Measurements from ENCODE around the gene SUDS3.

The SUDS3 gene

DNA sequence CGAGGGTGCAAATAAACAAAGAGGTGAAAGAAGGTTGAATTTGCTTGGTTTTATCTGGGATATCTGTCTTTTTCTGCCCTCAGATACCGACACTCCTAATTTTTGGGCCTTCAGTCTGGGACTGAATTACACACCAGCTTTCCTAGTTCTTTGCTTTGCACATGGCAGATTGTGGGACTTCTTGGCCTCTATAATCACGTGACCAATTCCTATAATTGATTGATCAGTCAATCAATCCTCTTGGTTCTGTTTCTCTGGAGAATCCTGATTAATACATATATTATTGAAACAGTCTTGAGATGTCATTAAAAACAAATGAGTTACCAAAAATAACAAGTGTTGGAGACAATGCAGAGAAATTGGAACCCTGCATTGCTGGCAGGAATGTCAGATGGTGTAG lies 62.7 kb downstream of the SUDS3 start:
- Histone ChIP-seq H3K27ac (ENCODE audit: insufficient read depth, low read depth, low read length, poor library complexity, severe bottlenecking) (no peak overlapping the region), H3K4me1 (ENCODE audit: control insufficient read depth, insufficient read depth, low read length) (no peaks in the 10 kb centered on the region), H3K36me3 (ENCODE audit: control insufficient read depth, insufficient read depth, low read length) (no peaks in the 10 kb centered on the region), H3K9me3 (ENCODE audit: control insufficient read depth, low read length) (no peaks in the 10 kb centered on the region), H3K27me3 (ENCODE audit: control insufficient read depth, insufficient read depth, low read length, poor library complexity, severe bottlenecking) (no peaks in the 10 kb centered on the region), H3K4me3 (ENCODE audit: insufficient read depth, low read depth, low read length) (no peak overlapping the region)
- 93 to 96% methylated on average over 3 of the region's 3 CpGs for WGBS, 2 experiments

DNA sequence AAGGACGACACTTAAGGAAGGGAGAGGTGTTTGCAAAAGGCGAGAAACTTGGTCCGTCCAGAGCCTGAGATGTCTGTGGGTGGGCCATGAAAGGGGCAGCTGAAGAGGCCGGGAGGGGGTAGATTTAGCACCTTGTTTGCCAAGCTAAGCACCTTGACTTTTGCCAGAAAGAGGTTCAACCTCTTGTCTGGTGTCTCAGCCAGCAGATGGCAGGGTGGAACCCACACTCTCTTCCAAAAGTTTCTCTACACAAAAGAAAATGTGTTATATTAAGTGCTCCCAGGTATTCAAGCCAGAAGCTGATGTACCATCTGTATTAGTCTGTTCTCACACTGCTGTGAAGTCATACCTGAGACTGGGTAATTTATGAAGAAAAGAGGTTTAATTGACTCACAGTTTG lies 69.9 kb downstream of the SUDS3 start:
- H3K27me3 ChIP-seq (ENCODE audit: control insufficient read depth, insufficient read depth, low read length, poor library complexity, severe bottlenecking): no peaks in the 10 kb centered on the region
- no peaks in the 10 kb centered on the region for H3K36me3 ChIP-seq (ENCODE audit: control insufficient read depth, insufficient read depth, low read length)
- H3K4me3 ChIP-seq (ENCODE audit: insufficient read depth, low read depth, low read length): no peak overlapping the region
- 85 to 88% methylated on average over 4 of the region's 4 CpGs for WGBS, 2 experiments
- no peak overlapping the region for H3K27ac ChIP-seq (ENCODE audit: insufficient read depth, low read depth, low read length, poor library complexity, severe bottlenecking)
- no peaks in the 10 kb centered on the region for H3K9me3 ChIP-seq (ENCODE audit: control insufficient read depth, low read length)
- H3K4me1 ChIP-seq (ENCODE audit: control insufficient read depth, insufficient read depth, low read length): no peaks in the 10 kb centered on the region

DNA sequence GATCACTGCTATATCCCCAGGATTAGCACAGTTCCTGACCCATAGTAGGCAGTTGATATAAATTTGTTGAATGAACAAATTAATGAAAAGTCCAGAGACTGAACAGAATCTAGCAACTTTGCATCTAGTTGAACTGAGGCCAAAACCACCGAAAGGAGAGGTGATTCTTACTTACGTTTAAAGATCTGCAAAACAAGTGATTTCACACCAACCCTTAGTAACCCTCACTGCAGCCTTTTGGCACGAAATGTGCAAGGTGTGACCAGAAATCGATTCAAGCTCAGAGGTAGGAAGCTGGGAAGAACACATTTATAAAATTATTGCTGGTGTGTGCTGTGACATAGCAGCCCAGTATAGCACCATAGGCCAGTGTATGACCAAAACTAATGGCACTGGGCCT lies 70.8 kb downstream of the SUDS3 start:
- Histone ChIP-seq H3K4me1 (ENCODE audit: control insufficient read depth, insufficient read depth, low read length) (no peaks in the 10 kb centered on the region), H3K27me3 (ENCODE audit: control insufficient read depth, insufficient read depth, low read length, poor library complexity, severe bottlenecking) (no peaks in the 10 kb centered on the region), H3K36me3 (ENCODE audit: control insufficient read depth, insufficient read depth, low read length) (no peaks in the 10 kb centered on the region), H3K9me3 (ENCODE audit: control insufficient read depth, low read length) (no peaks in the 10 kb centered on the region), H3K27ac (ENCODE audit: insufficient read depth, low read depth, low read length, poor library complexity, severe bottlenecking) (no peak overlapping the region), H3K4me3 (ENCODE audit: insufficient read depth, low read depth, low read length) (no peak overlapping the region)
- WGBS, 2 experiments: 83 to 89% methylated on average over 4 of the region's 4 CpGs

DNA sequence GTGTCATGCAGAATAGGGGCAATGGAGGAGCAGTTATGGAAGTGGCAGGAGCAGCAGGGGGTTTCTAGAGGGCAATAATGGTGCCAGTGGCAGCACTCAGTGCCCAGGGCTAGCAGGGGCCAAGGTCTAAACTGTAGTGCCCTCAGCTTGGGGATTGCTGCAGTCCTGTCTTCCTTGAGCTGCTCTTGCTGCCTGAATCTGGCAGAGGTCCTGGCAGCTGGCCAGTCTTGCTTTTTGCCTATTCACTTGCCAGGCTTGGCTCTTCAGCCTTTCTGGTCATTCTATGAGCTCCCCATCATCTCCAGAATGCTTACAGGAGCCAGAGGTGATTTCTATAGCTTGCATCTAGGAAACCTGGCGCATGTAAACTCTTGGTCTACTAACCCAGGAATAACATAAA lies 72.0 kb downstream of the SUDS3 start:
- 88 to 93% methylated on average over 1 of the region's 1 CpG for WGBS, 2 experiments
- no peak overlapping the region for H3K4me3 ChIP-seq (ENCODE audit: insufficient read depth, low read depth, low read length)
- no peaks in the 10 kb centered on the region for H3K4me1 ChIP-seq (ENCODE audit: control insufficient read depth, insufficient read depth, low read length)
- H3K27me3 ChIP-seq (ENCODE audit: control insufficient read depth, insufficient read depth, low read length, poor library complexity, severe bottlenecking): no peaks in the 10 kb centered on the region
- no peaks in the 10 kb centered on the region for H3K36me3 ChIP-seq (ENCODE audit: control insufficient read depth, insufficient read depth, low read length)
- H3K9me3 ChIP-seq (ENCODE audit: control insufficient read depth, low read length): no peaks in the 10 kb centered on the region
- no peak overlapping the region for H3K27ac ChIP-seq (ENCODE audit: insufficient read depth, low read depth, low read length, poor library complexity, severe bottlenecking)

DNA sequence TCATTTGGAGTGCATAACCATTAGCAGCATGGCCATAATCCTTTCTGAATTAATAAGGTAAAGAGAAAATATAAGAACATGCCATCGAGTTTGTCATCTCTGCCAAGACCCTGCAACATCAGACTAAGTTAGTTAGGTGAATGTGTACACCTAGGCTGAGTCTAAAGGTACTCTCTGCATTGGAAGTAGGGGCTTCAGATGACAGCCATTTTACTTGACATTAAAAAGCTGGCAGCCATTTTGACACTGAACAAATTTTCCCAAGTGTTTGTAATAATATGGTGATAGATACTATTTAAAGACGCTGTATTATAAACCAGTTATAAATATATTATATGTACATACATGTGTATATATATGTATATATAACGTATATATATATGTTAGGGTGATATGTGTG lies 79.0 kb downstream of the SUDS3 start:
- no peaks in the 10 kb centered on the region for H3K9me3 ChIP-seq (ENCODE audit: control insufficient read depth, low read length)
- WGBS, 2 experiments: 85 to 90% methylated on average over 1 of the region's 3 CpGs
- no peak overlapping the region for H3K27ac ChIP-seq (ENCODE audit: insufficient read depth, low read depth, low read length, poor library complexity, severe bottlenecking)
- H3K36me3 ChIP-seq (ENCODE audit: control insufficient read depth, insufficient read depth, low read length): no peaks in the 10 kb centered on the region
- no peak overlapping the region for H3K4me3 ChIP-seq (ENCODE audit: insufficient read depth, low read depth, low read length)
- H3K27me3 ChIP-seq (ENCODE audit: control insufficient read depth, insufficient read depth, low read length, poor library complexity, severe bottlenecking): no peaks in the 10 kb centered on the region
- H3K4me1 ChIP-seq (ENCODE audit: control insufficient read depth, insufficient read depth, low read length): no peaks in the 10 kb centered on the region

DNA sequence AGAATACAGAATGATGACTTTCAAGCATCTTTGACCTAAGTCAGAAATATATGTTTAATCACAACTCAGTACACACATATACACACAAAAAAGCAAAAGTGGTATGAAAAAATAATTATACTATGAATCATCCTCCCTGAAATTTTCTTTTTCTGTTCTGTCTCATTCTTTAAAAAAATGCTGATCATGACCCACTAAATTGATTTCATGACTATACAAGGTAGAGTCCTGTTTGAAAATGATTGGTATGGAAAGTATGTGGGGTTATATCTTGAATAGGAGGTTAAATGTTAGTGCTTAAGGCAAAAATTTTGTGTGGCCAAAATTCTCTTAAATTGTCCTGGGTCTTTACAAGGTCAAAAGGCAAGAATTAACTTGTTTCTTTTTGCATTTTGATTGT lies 80.4 kb downstream of the SUDS3 start:
- Histone ChIP-seq H3K9me3 (ENCODE audit: control insufficient read depth, low read length) (no peaks in the 10 kb centered on the region), H3K36me3 (ENCODE audit: control insufficient read depth, insufficient read depth, low read length) (no peaks in the 10 kb centered on the region), H3K27me3 (ENCODE audit: control insufficient read depth, insufficient read depth, low read length, poor library complexity, severe bottlenecking) (no peaks in the 10 kb centered on the region), H3K4me3 (ENCODE audit: insufficient read depth, low read depth, low read length) (no peak overlapping the region), H3K27ac (ENCODE audit: insufficient read depth, low read depth, low read length, poor library complexity, severe bottlenecking) (no peak overlapping the region), H3K4me1 (ENCODE audit: control insufficient read depth, insufficient read depth, low read length) (no peaks in the 10 kb centered on the region)

DNA sequence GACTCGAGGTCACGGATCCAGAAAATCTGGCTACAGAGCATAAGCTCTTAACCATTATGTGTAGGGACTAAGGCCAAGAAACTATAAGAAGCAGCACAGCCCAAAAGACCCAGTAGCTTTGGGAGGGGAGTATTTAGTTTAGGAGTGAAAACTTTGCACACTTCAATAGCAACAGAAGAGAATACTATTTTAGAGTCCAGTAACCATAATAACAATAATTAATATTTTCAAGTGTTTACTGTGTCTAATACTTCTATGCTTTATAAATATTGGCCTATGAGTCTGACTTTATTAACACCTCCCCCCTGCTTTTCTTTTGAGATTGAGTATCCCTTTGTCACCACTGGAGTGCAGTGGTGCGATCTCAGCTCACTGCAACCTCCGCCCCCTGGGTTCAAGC lies 82.8 kb downstream of the SUDS3 start:
- Histone ChIP-seq H3K4me3 (ENCODE audit: insufficient read depth, low read depth, low read length) (no peak overlapping the region), H3K36me3 (ENCODE audit: control insufficient read depth, insufficient read depth, low read length) (no peaks in the 10 kb centered on the region), H3K27me3 (ENCODE audit: control insufficient read depth, insufficient read depth, low read length, poor library complexity, severe bottlenecking) (no peaks in the 10 kb centered on the region), H3K27ac (ENCODE audit: insufficient read depth, low read depth, low read length, poor library complexity, severe bottlenecking) (no peak overlapping the region), H3K4me1 (ENCODE audit: control insufficient read depth, insufficient read depth, low read length) (no peaks in the 10 kb centered on the region), H3K9me3 (ENCODE audit: control insufficient read depth, low read length) (no peaks in the 10 kb centered on the region)
- 93 to 96% methylated on average over 4 of the region's 4 CpGs for WGBS, 2 experiments

DNA sequence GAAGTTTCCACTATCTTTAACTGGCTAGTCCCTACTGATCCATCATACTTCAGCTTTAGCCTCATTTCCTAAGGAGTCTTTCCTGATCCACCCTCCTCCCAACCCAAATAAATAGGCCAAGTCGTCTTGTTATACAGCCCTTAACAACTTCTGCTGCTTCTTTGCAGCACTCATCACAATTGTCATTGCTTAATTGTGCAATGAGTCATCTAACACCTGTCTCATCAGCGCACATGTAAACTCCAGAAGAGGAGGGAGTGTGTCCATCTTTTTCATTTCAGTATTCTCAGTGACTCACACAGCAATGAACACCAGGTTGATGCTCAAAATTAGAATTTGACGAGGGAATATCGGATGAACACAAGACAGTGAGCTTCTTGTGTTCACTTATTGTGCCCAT lies 87.3 kb downstream of the SUDS3 start:
- 91 to 92% methylated on average over 4 of the region's 4 CpGs for WGBS, 2 experiments
- Histone ChIP-seq H3K27ac (ENCODE audit: insufficient read depth, low read depth, low read length, poor library complexity, severe bottlenecking) (no peak overlapping the region), H3K4me3 (ENCODE audit: insufficient read depth, low read depth, low read length) (no peak overlapping the region), H3K9me3 (ENCODE audit: control insufficient read depth, low read length) (no peaks in the 10 kb centered on the region), H3K36me3 (ENCODE audit: control insufficient read depth, insufficient read depth, low read length) (no peaks in the 10 kb centered on the region), H3K27me3 (ENCODE audit: control insufficient read depth, insufficient read depth, low read length, poor library complexity, severe bottlenecking) (no peaks in the 10 kb centered on the region), H3K4me1 (ENCODE audit: control insufficient read depth, insufficient read depth, low read length) (no peaks in the 10 kb centered on the region)

DNA sequence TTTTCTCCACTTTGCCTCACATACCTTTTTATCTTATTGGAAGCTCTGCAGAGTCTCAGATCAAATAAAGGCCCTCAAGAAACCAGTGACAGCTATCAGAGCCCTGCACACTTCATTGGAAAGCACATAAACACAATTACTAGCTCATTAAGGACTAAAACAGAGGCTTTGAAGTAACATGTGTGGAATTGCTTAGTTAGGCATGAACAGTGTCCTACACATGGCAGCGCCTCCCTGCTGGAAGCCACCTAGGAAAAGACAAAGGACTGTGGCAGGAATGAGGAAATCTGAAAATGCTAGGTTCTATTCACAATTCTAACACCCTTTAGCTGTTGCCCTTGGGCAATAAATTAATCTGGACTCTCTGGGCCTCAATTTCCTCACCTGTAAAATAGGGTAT lies 89.4 kb downstream of the SUDS3 start:
- Histone ChIP-seq H3K4me3 (ENCODE audit: insufficient read depth, low read depth, low read length) (no peak overlapping the region), H3K9me3 (ENCODE audit: control insufficient read depth, low read length) (no peaks in the 10 kb centered on the region), H3K27me3 (ENCODE audit: control insufficient read depth, insufficient read depth, low read length, poor library complexity, severe bottlenecking) (no peaks in the 10 kb centered on the region), H3K4me1 (ENCODE audit: control insufficient read depth, insufficient read depth, low read length) (no peaks in the 10 kb centered on the region), H3K27ac (ENCODE audit: insufficient read depth, low read depth, low read length, poor library complexity, severe bottlenecking) (no peak overlapping the region), H3K36me3 (ENCODE audit: control insufficient read depth, insufficient read depth, low read length) (no peaks in the 10 kb centered on the region)
- WGBS, 2 experiments: 94 to 100% methylated on average over 1 of the region's 1 CpG
